ENCODE data around the gene FBN2. TPM values are rescaled to one million over a fixed set of nuclear protein-coding genes. Genes with fewer than 3 reads are reported as not detected.
"Not testable (repeated sequence)": the region's sequence is repeated elsewhere in the genome, so short reads cannot be mapped to it uniquely, and the experiment has no call there.

Gene FBN2
- total and polyA plus RNA-seq, 5 donors = 0.51 to 1.7 (median 1.3) TPM

GRCh38 chr5:128335339-128335738 is 202.7 kb downstream of the FBN2 start:
- Histone ChIP-seq H3K27me3 (ENCODE audit: control insufficient read depth, insufficient read depth) (no peaks in the 10 kb centered on the region), H3K27ac (ENCODE audit: low read length) (no peak overlapping the region), H3K4me1 (ENCODE audit: control insufficient read depth, insufficient read depth, low read length) (no peaks in the 10 kb centered on the region), H3K9me3 (ENCODE audit: control insufficient read depth, low read length) (no peaks in the 10 kb centered on the region), H3K4me3 (ENCODE audit: low read length) (no peak overlapping the region)
- ATAC-seq (no peak), DNase-seq (no peak)
- intact Hi-C loops (cut with DNase I) = no loop called here
- WGBS = 88% methylated on average over 3 of the region's 3 CpGs

GRCh38 chr5:128334010-128334716 is 203.9 kb downstream of the FBN2 start:
- Histone ChIP-seq H3K9me3 (ENCODE audit: control insufficient read depth, low read length) (no peaks in the 10 kb centered on the region), H3K4me1 (ENCODE audit: control insufficient read depth, insufficient read depth, low read length) (no peaks in the 10 kb centered on the region), H3K4me3 (ENCODE audit: low read length) (no peak overlapping the region), H3K27me3 (ENCODE audit: control insufficient read depth, insufficient read depth) (no peaks in the 10 kb centered on the region), H3K27ac (ENCODE audit: low read length) (no peak overlapping the region)
- 89% methylated on average over 9 of the region's 9 CpGs for WGBS
- intact Hi-C loops (cut with DNase I) = no loop called here
- no peak for DNase-seq
- no peak for ATAC-seq

GRCh38 chr5:128331261-128331660 is 206.8 kb downstream of the FBN2 start:
- Histone ChIP-seq H3K4me3 (ENCODE audit: low read length) (no peak overlapping the region), H3K27me3 (ENCODE audit: control insufficient read depth, insufficient read depth) (no peaks in the 10 kb centered on the region), H3K9me3 (ENCODE audit: control insufficient read depth, low read length) (no peaks in the 10 kb centered on the region), H3K27ac (ENCODE audit: low read length) (no peak overlapping the region), H3K4me1 (ENCODE audit: control insufficient read depth, insufficient read depth, low read length) (no peaks in the 10 kb centered on the region)
- DNase-seq (no peak), ATAC-seq (no peak)
- 88% methylated on average over 5 of the region's 5 CpGs for WGBS
- intact Hi-C loops (cut with DNase I) = no loop called here

- ATAC-seq = no peak
- intact Hi-C loops (cut with DNase I) = no loop called here
- no peak overlapping the region for H3K4me3 ChIP-seq (ENCODE audit: low read length)
- no peak overlapping the region for H3K27ac ChIP-seq (ENCODE audit: low read length)
- no peaks in the 10 kb centered on the region for H3K27me3 ChIP-seq (ENCODE audit: control insufficient read depth, insufficient read depth)
- no peak for DNase-seq
- H3K4me1 ChIP-seq (ENCODE audit: control insufficient read depth, insufficient read depth, low read length) = no peaks in the 10 kb centered on the region
- no peaks in the 10 kb centered on the region for H3K9me3 ChIP-seq (ENCODE audit: control insufficient read depth, low read length)
- WGBS = 85% methylated on average over 3 of the region's 3 CpGs
These were observed 208.6 kb downstream of the FBN2 start for GRCh38 chr5:128329386-128329939.

GRCh38 chr5:128328446-128328845 is 209.6 kb downstream of the FBN2 start:
- Histone ChIP-seq H3K4me3 (ENCODE audit: low read length) (no peak overlapping the region), H3K9me3 (ENCODE audit: control insufficient read depth, low read length) (no peaks in the 10 kb centered on the region), H3K4me1 (ENCODE audit: control insufficient read depth, insufficient read depth, low read length) (no peaks in the 10 kb centered on the region), H3K27me3 (ENCODE audit: control insufficient read depth, insufficient read depth) (no peaks in the 10 kb centered on the region), H3K27ac (ENCODE audit: low read length) (no peak overlapping the region)
- DNase-seq (no peak), ATAC-seq (no peak)
- intact Hi-C loops (cut with DNase I) = no loop called here
- 33% methylated on average over 8 of the region's 8 CpGs for WGBS

- ATAC-seq (no peak), DNase-seq (no peak)
- Histone ChIP-seq H3K9me3 (ENCODE audit: control insufficient read depth, low read length) (no peaks in the 10 kb centered on the region), H3K27ac (ENCODE audit: low read length) (no peak overlapping the region), H3K4me3 (ENCODE audit: low read length) (no peak overlapping the region), H3K4me1 (ENCODE audit: control insufficient read depth, insufficient read depth, low read length) (no peaks in the 10 kb centered on the region), H3K27me3 (ENCODE audit: control insufficient read depth, insufficient read depth) (no peaks in the 10 kb centered on the region)
- intact Hi-C loops (cut with DNase I) = no loop called here
- 72% methylated on average over 1 of the region's 1 CpG for WGBS
These were observed 210.0 kb downstream of the FBN2 start for GRCh38 chr5:128328007-128328406.

- H3K27ac ChIP-seq (ENCODE audit: low read length); intact Hi-C loops (cut with DNase I); DNase-seq; H3K9me3 ChIP-seq (ENCODE audit: control insufficient read depth, low read length); ATAC-seq; H3K4me1 ChIP-seq (ENCODE audit: control insufficient read depth, insufficient read depth, low read length); H3K4me3 ChIP-seq (ENCODE audit: low read length); H3K27me3 ChIP-seq (ENCODE audit: control insufficient read depth, insufficient read depth): not testable (repeated sequence)
- WGBS = 94% methylated on average over 4 of the region's 4 CpGs
These were observed 216.6 kb downstream of the FBN2 start for GRCh38 chr5:128321418-128321817.

- ATAC-seq (no peak), DNase-seq (no peak)
- Histone ChIP-seq H3K9me3 (ENCODE audit: control insufficient read depth, low read length) (no peaks in the 10 kb centered on the region), H3K27me3 (ENCODE audit: control insufficient read depth, insufficient read depth) (no peaks in the 10 kb centered on the region), H3K4me3 (ENCODE audit: low read length) (no peak overlapping the region), H3K4me1 (ENCODE audit: control insufficient read depth, insufficient read depth, low read length) (no peaks in the 10 kb centered on the region), H3K27ac (ENCODE audit: low read length) (no peak overlapping the region)
- 93% methylated on average over 2 of the region's 2 CpGs for whole genome bisulfite sequencing
- intact Hi-C loops (cut with DNase I) = no loop called here
These were observed 219.4 kb downstream of the FBN2 start for GRCh38 chr5:128318691-128319090.

- intact Hi-C loops (cut with DNase I) = no loop called here
- ATAC-seq (no peak), DNase-seq (no peak)
- no peak overlapping the region for H3K27ac ChIP-seq (ENCODE audit: low read length)
- 88% methylated on average over 1 of the region's 1 CpG for WGBS
- H3K4me1 ChIP-seq (ENCODE audit: control insufficient read depth, insufficient read depth, low read length) = no peaks in the 10 kb centered on the region
- H3K27me3 ChIP-seq (ENCODE audit: control insufficient read depth, insufficient read depth) = no peaks in the 10 kb centered on the region
- H3K9me3 ChIP-seq (ENCODE audit: control insufficient read depth, low read length) = no peaks in the 10 kb centered on the region
- no peak overlapping the region for H3K4me3 ChIP-seq (ENCODE audit: low read length)
These were observed 220.6 kb downstream of the FBN2 start for GRCh38 chr5:128317481-128317880.

- Histone ChIP-seq H3K4me3 (ENCODE audit: low read length) (no peak overlapping the region), H3K27me3 (ENCODE audit: control insufficient read depth, insufficient read depth) (no peaks in the 10 kb centered on the region), H3K4me1 (ENCODE audit: control insufficient read depth, insufficient read depth, low read length) (no peaks in the 10 kb centered on the region), H3K9me3 (ENCODE audit: control insufficient read depth, low read length) (no peaks in the 10 kb centered on the region), H3K27ac (ENCODE audit: low read length) (no peak overlapping the region)
- intact Hi-C loops (cut with DNase I) = no loop called here
- DNase-seq (no peak), ATAC-seq (no peak)
- WGBS = 86% methylated on average over 4 of the region's 4 CpGs
These were observed 222.4 kb downstream of the FBN2 start for GRCh38 chr5:128315671-128316070.

- Histone ChIP-seq H3K27me3 (ENCODE audit: control insufficient read depth, insufficient read depth) (no peaks in the 10 kb centered on the region), H3K27ac (ENCODE audit: low read length) (no peak overlapping the region), H3K4me1 (ENCODE audit: control insufficient read depth, insufficient read depth, low read length) (peaks cover 1% of the 10 kb centered on the region), H3K9me3 (ENCODE audit: control insufficient read depth, low read length) (no peaks in the 10 kb centered on the region), H3K4me3 (ENCODE audit: low read length) (no peak overlapping the region)
- intact Hi-C loops (cut with DNase I) = no loop called here
- ATAC-seq (no peak), DNase-seq (no peak)
- 97% methylated on average over 5 of the region's 5 CpGs for WGBS
These were observed 232.7 kb downstream of the FBN2 start for GRCh38 chr5:128305341-128305740.

- H3K4me1 ChIP-seq (ENCODE audit: control insufficient read depth, insufficient read depth, low read length) = peaks cover 1% of the 10 kb centered on the region
- no peaks in the 10 kb centered on the region for H3K27me3 ChIP-seq (ENCODE audit: control insufficient read depth, insufficient read depth)
- intact Hi-C loops (cut with DNase I) = no loop called here
- no peak overlapping the region for H3K4me3 ChIP-seq (ENCODE audit: low read length)
- WGBS = 87% methylated on average over 2 of the region's 2 CpGs
- DNase-seq (no peak), ATAC-seq (no peak)
- no peaks in the 10 kb centered on the region for H3K9me3 ChIP-seq (ENCODE audit: control insufficient read depth, low read length)
- no peak overlapping the region for H3K27ac ChIP-seq (ENCODE audit: low read length)
These were observed 233.3 kb downstream of the FBN2 start for GRCh38 chr5:128304791-128305190.
